Colonic mucosa (tissue), 4 donors: ENCODE data around the gene SLC41A3. TPM values are rescaled to one million over a fixed set of nuclear protein-coding genes. Genes with fewer than 3 reads are reported as not detected.

ENCODE experiments used
- DNase-seq: peaks from one replicate; pipeline ENCODE4 v3.0.0-alpha.2; 2020
- H3K27ac ChIP-seq: fragments of 200-600 bp; one replicate; pipeline ENCODE4 v1.8.0; 2021
- H3K27me3 ChIP-seq: fragments of 200-600 bp; one replicate; pipeline ENCODE4 v1.8.0; 2021
- H3K36me3 ChIP-seq: fragments of 200-600 bp; one replicate; pipeline ENCODE4 v1.8.0; 2021
- H3K4me1 ChIP-seq: fragments of 200-600 bp; one replicate; pipeline ENCODE4 v1.8.0; 2021; ENCODE audit warnings: mild to moderate bottlenecking
- H3K4me3 ChIP-seq: fragments of 200-600 bp; one replicate; pipeline ENCODE4 v1.8.0; 2021
- H3K9ac ChIP-seq, 2 donors: one replicate each; pipeline ENCODE4 v1.7.0; 2013; ENCODE audit warnings: control low read depth in 2 of 2, low read depth in 2 of 2, low read length in 2 of 2
- H3K9me3 ChIP-seq: fragments of 200-600 bp; one replicate; pipeline ENCODE4 v1.8.0; 2021
- CTCF ChIP-seq: fragments of 200-600 bp; IDR thresholded peaks from one replicate; pipeline ENCODE4 v1.8.0; 2022; ENCODE audit warnings: antibody characterized with exemption, mild to moderate bottlenecking
- intact Hi-C: fragments of 100-400 bp; cut with DNase I; formaldehyde crosslinking; loops from one replicate; pipeline ENCODE4 v1.14.1; 2022
- total RNA-seq, 2 donors: library from RNA; stranded (reverse); fragmentation: NEBNext Ultra II Directional in 1 of 2; extraction: Animal tissue kit (Norgen Biotek cat#: 25700) in 1 of 2; gene quantifications; one replicate each; pipeline ENCODE4 v1.2.1, GENCODE V29; 2021
- donor health status: healthy.
- donor health status: DM: no; HTN: no; CAD: no.
- donor health status: DM: no; HTN: no; CAD: no.

SLC41A3 gene
- total RNA-seq, 2 donors from 2014 or later = 27.6 to 33.1 TPM

- Histone ChIP-seq H3K9me3 (no peaks in the 10 kb centered on the region), H3K36me3 (no peaks in the 10 kb centered on the region), H3K9ac (no peak overlapping the region), H3K4me3 (no peak overlapping the region), H3K27me3 (no peaks in the 10 kb centered on the region), H3K4me1 (no peaks in the 10 kb centered on the region), H3K27ac (no peak overlapping the region)
- no peak for TF ChIP-seq CTCF
- no peak for DNase-seq
- intact Hi-C loops = no loop called here
These were observed 61.1 kb downstream of the SLC41A3 start for GRCh38 chr3:126022741-126023359.

GRCh38 chr3:126021702-126022101 is 62.2 kb downstream of the SLC41A3 start:
- no peak for DNase-seq
- H3K9ac ChIP-seq = no peak overlapping the region
- intact Hi-C loops = no loop called here
- no peak overlapping the region for H3K4me3 ChIP-seq
- H3K9me3 ChIP-seq = no peaks in the 10 kb centered on the region
- H3K36me3 ChIP-seq = no peaks in the 10 kb centered on the region
- no peak for TF ChIP-seq CTCF
- no peak overlapping the region for H3K27ac ChIP-seq
- H3K27me3 ChIP-seq = no peaks in the 10 kb centered on the region
- no peaks in the 10 kb centered on the region for H3K4me1 ChIP-seq

GRCh38 chr3:126021224-126021623 is 62.7 kb downstream of the SLC41A3 start:
- H3K9ac ChIP-seq = no peak overlapping the region
- no peaks in the 10 kb centered on the region for H3K27me3 ChIP-seq
- H3K9me3 ChIP-seq = no peaks in the 10 kb centered on the region
- DNase-seq = no peak
- intact Hi-C loops = no loop called here
- H3K4me3 ChIP-seq = no peak overlapping the region
- no peaks in the 10 kb centered on the region for H3K36me3 ChIP-seq
- no peak for TF ChIP-seq CTCF
- H3K27ac ChIP-seq = no peak overlapping the region
- no peaks in the 10 kb centered on the region for H3K4me1 ChIP-seq

- H3K27me3 ChIP-seq = no peaks in the 10 kb centered on the region
- DNase-seq = no peak
- no peaks in the 10 kb centered on the region for H3K36me3 ChIP-seq
- TF ChIP-seq CTCF = no peak
- no peak overlapping the region for H3K9ac ChIP-seq
- intact Hi-C loops = no loop called here
- no peak overlapping the region for H3K4me3 ChIP-seq
- H3K4me1 ChIP-seq = no peaks in the 10 kb centered on the region
- no peaks in the 10 kb centered on the region for H3K9me3 ChIP-seq
- no peak overlapping the region for H3K27ac ChIP-seq
These were observed 64.2 kb downstream of the SLC41A3 start for GRCh38 chr3:126019683-126020082.

- no peaks in the 10 kb centered on the region for H3K27me3 ChIP-seq
- no peak overlapping the region for H3K27ac ChIP-seq
- no peaks in the 10 kb centered on the region for H3K9me3 ChIP-seq
- H3K36me3 ChIP-seq = no peaks in the 10 kb centered on the region
- DNase-seq = no peak
- H3K4me3 ChIP-seq = no peak overlapping the region
- no peak for TF ChIP-seq CTCF
- H3K4me1 ChIP-seq = no peaks in the 10 kb centered on the region
- H3K9ac ChIP-seq = no peak overlapping the region
- intact Hi-C loops = no loop called here
These were observed 64.9 kb downstream of the SLC41A3 start for GRCh38 chr3:126018995-126019394.
